ENCODE results near the gene OSTF1.
A peak's percentile ranks its signal among the peaks of the same experiment; 100 is the strongest.

Gene OSTF1

DNA sequence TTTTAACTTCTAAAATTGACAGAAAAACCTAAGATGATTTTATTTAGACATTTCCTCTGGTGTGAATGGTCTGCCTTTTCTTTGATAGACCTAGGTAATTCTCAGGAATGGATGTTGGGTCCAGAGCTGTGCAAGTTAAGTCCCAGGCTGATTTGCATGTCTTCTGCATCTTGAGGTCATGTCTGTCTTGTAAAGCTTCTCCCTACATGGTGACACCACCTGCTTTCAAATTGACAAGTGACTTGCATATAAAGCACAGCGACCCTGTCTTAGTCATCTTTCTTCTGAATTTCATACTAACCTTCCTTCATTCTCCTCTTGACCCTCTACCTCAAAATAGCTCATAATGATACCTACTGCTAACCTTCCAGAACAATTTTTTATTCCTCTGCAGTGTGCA is 29.2 kb downstream of the OSTF1 start:
- no peak for DNase-seq (ENCODE audit: low read depth in 4 of 4, low spot score in 1 of 4)

DNA sequence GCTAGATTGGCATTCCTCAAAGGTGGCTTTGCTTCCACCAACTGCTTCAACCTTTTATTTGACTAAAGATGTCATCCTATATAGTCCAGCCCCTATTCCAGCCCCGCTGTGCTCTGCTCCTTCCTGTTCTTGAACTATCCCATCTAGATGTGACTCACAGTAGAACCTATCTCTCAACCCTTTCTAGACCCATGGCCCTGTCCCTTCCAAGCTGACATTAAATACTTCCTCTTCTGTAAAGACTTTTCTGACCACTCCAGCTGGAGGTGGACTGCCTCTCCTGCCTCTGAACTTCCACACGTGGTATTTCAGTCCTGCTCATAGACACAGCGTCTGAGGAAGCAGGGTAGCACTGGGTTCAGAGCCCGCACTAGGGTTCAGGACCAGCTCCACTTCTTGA is 32.4 kb downstream of the OSTF1 start:
- DNase-seq (ENCODE audit: low read depth in 4 of 4, low spot score in 1 of 4): no peak

DNA sequence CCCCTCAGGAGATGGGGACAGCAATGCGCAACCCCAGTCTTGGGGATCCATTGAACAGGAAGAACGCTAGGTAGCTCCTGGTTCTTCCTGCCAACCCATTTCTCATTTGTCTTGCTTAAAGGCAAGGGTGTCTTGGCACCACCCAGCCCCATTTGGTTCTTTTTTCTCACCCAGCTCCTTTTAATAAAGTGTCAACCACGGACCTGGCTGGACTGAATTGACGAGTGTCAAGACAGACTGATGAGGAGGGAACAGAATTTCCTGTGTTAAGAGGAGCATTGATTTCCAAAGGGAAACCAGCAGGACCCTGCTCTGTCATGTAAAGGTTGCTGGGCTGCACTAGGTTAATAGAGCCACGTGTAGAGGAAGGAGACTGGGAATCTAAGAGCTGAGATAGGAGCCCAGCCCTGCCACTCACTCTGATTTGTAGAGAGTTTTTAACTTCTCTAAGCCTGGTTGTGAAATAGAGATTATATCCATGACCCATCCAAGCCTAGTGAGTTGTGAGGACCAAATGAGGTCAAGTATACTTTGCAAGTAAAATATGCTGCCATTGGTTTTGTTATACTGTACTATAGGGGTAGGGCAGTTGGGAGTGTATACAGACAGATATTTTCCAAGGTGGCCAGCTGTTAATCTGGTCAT is 33.7 kb downstream of the OSTF1 start:
- no peak for DNase-seq (ENCODE audit: low read depth in 4 of 4, low spot score in 1 of 4)

DNA sequence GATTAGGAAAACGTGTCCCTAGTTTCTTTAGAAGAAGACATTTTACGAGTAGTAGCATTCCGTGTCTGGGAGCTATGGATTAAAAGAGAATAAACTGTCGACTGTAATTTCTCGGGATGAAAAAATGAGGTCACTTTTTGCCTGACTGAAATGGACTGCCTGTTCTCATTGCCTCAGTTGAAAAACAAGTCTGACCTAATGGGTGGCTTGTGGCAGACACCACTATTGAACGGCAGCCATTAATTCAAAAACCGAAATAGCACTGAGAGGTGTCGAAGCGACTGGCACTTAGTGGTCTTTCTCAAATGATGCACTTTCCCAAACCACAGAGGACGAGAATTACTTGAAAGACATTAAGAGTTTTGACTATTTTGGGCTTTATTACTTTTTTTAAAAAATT is 35.4 kb downstream of the OSTF1 start:
- no peak for DNase-seq (ENCODE audit: low read depth in 4 of 4, low spot score in 1 of 4)

DNA sequence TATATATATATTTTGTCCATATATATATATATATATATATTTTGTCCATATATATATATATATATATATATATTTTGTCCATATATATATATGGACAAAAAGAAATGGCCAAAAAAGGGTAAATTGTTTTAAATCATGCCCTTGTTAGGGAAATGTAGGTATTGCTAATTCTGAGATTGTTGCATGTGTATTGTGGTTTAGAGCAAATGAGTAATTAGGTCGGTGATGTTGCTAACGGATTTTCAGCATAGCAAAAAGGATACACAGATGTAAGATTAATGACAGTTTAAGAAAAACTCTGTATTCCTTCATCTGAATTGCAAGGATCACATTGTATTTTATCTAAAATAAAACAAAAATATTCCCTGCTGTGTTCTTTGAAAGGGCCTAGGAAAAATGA is 40.2 kb downstream of the OSTF1 start:
- DNase-seq (ENCODE audit: low read depth in 4 of 4, low spot score in 1 of 4): no peak

DNA sequence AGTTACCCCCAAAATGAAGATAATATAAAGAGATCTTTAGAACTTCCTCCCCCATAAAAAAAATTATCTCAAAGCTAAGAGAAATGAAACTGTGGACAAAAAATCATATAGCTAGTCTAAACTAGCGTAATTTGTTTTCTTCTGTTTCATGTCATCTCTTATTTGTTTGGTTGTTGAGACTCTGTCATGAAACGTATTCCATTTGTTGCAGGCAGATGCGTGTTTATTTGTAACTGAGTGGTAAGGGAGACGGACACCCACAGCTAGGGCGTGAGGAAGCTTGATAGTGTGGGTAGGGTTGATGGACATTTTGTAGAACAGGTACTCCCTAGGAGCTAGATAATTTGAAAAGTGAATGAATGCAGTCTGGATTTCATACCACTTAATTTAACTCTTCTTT is 41.9 kb downstream of the OSTF1 start:
- DNase-seq (ENCODE audit: low read depth in 4 of 4, low spot score in 1 of 4): no peak

DNA sequence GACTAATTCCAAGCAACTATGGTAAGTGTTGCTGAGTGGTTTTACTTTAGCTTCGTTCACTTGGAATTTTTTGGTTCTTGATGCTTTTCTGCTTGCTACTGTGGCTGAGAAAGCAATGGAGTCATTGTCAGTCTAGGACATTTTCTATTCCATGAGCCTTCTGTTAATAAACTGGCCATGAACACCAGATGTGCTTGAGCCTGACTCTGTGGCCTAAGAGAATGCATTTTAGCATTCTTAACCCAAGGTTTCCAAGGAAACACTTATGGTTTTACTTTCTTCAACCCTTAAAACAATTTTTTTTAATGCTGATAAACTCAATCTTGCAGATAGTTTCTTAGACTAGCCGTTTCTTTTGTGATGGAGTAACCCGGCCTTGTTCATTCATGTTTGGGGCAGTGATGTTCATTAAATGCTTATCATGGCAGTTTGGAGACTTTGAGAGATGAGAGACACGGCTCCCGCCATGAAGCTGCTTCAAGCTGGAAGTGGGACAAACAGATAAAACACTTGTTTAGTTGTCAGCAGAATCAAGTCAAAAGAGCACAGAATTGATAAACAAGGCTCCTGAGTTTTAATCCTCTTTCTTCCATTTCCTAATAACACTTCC is 42.4 kb downstream of the OSTF1 start:
- DNase-seq (ENCODE audit: low read depth in 4 of 4, low spot score in 1 of 4): no peak

DNA sequence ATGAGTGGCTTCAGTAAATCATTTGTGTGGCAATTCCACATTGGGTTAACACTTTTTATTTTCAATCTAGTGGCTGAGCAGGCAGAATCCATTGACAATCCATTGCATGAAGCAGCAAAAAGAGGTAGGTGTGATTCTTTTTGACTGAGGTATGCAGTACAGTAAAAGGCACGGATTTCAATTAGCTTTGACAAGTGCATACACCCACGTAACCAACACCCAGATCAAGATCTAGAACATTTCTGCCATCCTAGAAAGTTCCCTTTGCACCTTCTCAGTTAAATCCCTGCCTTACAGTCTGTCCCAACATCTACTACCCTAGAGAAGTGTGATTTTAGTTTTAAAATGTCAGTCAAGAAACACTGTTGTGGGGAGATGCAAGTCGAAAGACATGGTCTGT is 43.4 kb downstream of the OSTF1 start:
- DNase-seq (ENCODE audit: low read depth in 4 of 4, low spot score in 1 of 4): no peak

DNA sequence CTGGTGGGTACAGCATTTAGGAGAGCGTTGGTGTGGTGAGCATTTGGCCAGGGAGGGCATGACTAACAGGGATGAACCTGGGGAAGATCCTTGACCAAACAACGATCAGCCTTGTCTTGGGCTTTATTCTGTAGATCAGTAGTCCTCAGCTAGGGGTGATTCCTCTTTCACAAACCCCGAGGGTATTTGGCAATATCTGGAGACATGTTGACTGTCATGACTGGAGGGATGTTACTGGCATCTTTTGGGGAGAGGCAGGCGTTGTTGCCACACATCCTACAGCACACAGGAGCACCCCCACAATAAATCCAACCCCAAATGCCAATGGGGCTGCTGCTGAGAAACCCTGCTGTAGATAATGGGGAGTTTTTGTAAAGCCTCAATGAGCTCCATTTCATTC is 43.9 kb downstream of the OSTF1 start:
- no peak for DNase-seq (ENCODE audit: low read depth in 4 of 4, low spot score in 1 of 4)

DNA sequence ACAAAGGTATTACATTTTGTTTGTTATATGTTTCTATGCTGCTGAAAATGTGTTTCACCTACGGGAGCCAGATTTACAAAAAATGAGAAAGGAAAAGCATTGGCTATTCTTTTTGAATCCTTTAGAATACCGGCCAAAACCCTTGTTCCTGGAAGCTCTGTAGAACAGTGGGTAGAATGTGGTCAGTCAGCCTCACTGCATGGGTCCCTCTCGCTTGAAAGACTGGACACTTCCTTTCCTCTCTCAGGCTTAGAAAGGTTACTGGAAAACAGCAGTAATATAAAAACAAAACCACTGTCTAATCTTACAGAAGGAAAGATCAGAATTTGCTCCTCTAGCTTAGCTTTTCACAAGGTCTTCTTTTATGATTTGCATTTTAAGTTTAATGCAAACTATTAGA is 45.1 kb downstream of the OSTF1 start:
- DNase-seq (ENCODE audit: low read depth in 4 of 4, low spot score in 1 of 4): no peak

DNA sequence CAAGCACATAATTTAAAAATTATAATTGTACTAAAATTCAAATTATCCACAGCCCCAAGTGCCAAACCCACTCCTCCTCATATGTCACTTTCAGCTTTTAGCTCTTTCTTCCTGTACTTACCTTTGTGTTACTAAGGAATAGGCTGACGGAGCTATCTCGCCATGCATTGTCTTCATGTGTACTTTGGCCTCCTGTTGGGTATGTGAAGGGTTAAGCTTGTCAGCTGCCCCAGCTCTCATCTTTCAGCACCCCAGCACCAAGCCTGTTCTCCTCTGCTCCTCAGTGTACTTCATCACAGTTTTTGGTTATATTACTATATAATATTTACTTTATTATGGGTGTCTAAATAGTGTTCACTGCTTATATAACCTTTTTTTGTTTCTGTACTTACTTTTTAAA is 46.2 kb downstream of the OSTF1 start:
- no peak for DNase-seq (ENCODE audit: low read depth in 4 of 4, low spot score in 1 of 4)

DNA sequence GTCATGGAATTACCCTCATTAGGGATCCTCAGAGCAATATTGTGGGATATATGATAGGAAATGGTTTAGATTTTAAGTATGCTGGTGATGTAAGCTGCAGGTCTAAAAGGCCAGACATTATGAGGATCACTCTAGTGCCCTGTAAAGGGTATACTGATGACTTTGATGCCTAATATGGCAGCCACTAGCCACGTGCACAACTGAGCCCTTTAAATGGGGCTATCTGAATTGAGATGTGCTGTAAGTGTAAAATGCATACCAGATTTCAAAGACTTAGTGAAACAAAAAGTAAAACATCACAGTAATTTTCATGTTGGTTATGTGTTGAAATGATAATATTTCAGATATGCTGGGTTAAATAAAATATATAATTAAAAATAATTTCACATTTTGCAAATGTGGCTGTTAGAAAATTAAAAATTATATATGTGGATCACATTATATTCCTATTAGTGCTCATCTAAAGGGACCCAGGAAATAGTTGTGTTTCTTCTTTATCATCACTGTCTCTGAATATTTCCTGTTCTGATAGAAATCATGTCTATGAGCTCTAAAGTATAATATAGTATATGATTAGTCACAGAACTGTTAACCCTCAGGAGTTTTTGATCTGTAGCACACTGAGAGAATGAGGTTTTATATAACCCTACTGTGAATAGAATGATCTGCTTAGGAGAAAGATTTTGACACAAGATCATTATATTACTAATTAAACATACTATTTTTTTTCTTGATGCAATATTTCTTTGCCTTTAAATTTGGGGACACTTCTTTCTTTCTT is 50.1 kb downstream of the OSTF1 start:
- no peak for DNase-seq (ENCODE audit: low read depth in 4 of 4, low spot score in 1 of 4)

DNA sequence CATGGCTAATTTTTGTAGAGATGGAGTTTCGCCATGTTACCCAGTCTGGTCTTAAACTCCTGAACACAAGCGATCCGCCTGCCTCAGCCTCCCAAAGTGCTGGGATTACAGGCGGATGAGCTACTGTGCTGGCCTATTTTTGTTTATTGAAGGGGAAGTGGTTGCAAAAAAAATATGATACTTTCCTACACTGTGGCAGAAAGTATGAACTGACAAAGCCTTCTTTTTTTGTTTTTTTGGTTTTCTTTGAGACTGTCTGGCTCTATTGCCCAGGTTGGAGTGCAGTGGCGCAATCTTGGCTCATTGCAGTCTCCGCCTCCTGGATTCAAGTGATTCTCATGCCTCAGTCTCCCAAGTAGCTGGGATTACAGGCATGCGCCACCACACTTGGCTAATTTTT is 50.9 kb downstream of the OSTF1 start:
- DNase-seq (ENCODE audit: low read depth in 4 of 4, low spot score in 1 of 4): no peak

DNA sequence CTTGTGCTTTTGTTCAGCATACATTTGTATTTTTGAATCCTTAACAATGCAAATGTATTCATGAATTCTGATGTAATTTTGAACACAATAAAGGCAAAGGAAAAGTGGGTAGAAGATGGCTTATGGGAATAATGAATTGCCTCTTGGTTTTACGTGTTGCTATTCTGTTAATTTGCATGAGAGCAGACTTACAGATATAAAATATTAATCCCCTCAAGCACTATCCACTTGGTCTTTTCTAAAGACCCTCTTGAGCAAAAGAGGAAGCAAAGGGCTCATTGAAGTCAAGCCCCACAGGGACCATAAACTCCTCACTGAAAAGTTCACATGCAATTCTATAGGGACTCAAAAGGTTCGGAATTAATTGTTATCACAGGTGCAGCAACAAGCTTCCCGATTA is 51.9 kb downstream of the OSTF1 start:
- DNase-seq (ENCODE audit: low read depth in 4 of 4, low spot score in 1 of 4): no peak

DNA sequence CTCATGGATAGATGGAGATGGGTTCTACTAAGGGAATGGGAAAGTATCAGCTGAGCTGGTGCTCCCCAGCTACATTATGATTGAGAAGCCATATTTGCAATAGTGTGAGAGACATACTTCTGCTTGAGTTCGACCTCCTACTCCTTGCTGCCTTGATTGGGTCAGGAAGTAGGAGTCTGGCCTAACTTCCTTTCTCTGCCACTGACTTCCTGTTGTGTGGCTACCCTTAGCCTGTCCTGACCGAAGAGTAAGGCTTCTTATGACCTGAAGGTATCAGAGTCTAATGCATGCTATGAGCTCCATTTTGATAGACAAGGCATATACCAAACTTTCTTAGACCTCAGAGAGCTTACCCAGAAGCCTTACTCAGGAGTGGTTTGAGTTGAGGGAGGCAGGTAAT is 53.9 kb downstream of the OSTF1 start:
- no peak for DNase-seq (ENCODE audit: low read depth in 4 of 4, low spot score in 1 of 4)

DNA sequence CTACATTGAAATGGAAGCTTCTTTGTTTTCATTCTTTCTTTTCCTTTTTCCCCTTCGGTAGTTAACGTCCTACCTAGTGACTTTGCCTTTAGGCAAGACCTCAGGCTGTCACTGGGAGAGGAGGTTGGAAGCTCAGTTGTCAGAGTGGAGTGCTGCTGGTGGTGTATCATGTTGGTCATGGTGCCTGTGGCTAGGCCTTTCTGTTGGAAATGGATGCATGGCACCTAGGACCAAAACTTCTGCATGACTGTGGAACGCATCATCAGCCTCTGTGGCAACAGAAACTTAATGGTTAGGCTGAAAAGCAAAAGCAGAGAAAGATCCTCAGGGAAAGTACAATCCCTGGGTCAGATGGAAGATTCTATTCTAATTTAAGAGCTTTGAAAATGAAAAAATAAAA is 57.9 kb downstream of the OSTF1 start:
- DNase-seq (ENCODE audit: low read depth in 4 of 4, low spot score in 1 of 4): no peak

DNA sequence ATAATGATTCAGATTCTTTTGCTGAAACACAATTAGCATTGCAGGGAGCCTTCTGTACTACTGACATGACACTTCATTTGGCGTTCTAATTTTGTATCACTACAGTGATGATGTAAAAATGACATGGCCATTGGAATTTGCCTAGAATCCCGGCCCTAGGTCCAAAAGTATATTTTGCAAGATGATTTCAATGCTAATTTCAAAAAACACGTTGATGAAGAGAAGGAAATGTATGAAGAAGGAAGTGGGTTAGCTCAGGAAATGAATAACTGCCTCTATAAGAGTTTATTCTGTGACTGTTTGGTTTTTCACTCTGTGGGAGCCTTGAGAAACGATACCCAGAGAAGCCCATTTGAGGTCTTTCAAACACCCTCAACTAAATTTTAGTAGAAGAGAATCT is 59.3 kb downstream of the OSTF1 start:
- DNase-seq (ENCODE audit: low read depth in 4 of 4, low spot score in 1 of 4): no peak

DNA sequence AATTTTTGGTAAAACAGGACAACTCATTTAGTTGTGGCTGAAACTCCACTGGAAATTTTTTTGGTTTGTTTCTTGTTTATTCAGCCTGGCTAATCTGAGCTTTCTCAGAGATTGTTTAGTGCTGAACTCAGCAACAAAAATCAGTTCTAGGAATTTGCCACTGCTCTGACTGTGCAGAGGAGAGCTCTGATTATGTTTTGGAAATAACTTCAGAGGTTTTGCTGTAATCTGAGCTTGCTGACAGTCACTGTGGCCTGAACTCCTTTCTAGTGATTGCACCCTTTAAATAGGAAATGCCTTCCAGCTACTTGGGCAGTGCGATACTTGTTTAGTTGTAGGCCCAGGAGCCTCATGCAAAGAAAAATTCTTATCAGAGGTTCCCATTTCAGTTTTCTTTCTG is 60.2 kb downstream of the OSTF1 start:
- no peak for DNase-seq (ENCODE audit: low read depth in 4 of 4, low spot score in 1 of 4)

DNA sequence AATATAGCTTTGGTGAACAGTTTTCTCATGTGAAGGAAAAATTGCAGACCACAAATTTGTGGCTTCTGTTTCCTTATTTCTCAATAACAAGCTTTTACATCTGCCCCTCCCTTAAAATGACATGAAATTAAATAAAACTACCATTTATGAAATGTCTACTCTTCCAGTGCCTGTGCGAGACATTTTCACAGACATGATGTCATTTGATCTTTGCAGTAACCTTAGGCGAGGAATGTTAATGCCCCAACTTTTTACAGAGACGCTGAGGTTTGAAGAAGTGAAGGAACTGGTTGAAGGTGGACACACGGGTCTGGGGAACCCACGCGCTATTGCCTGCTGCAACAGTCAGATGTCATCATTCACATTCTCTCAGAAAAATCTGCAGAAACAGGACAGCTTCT is 61.5 kb downstream of the OSTF1 start:
- DNase-seq (ENCODE audit: low read depth in 4 of 4, low spot score in 1 of 4): no peak

DNA sequence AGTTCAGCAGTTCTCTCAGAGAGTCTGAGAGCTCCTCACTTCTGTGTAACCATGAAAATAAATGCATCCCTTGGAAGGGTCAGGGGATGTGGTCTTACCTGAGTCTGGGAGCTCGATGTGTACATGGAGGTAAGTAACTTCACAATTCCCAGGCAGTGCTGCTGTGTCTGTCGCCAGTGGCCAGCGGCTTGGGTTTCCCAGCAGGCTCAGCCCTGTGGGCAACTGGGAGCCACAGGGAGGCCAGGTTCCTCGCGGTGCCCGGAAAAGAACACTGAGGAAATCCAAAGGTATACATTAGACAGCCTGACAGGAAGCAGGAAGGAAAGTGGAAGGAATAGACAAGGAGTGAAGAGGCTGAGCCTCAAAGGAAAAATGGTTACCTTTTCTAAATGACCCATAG is 62.2 kb downstream of the OSTF1 start:
- no peak for DNase-seq (ENCODE audit: low read depth in 4 of 4, low spot score in 1 of 4)

DNA sequence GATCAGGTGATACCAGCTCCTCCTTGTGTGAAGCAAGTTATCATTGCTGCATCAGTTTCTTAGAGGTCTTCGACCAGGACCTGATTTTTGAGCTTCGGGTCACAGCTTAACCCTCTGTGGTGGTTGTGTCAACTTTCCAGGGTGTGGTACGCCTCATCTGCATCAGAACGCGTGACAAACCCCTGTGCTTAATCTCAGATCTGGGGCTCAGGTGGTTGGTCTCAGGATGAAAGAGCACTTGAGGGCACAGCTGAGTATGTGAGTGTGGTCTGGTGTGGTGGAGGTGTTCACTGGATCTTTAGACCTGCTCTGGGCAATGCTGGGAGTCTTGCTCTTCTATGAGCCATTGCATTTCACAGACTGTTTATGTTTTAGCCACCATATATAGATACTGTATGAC is 64.1 kb downstream of the OSTF1 start:
- peak in 1 of 4 experiments; percentile 32 for DNase-seq (ENCODE audit: low read depth in 4 of 4, low spot score in 1 of 4)

DNA sequence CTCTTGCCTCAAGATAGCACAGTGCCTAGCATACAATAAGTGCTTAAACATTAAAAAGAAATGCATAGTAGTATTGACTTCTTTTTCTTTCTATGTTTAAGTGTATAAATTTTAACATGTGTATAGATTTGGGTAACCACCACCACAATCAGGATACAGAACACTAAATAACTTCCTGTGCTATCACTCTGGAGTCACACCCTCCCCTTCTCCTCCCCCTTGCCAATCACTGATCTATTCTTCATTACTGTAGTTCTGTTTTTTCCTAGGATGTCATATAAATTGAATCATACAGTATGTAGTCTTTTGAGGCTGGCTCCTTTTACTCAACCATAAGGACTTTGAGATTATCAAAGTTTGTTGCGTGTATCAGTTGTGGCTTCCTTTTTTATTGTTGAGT is 68.5 kb downstream of the OSTF1 start:
- no peak for DNase-seq (ENCODE audit: low read depth in 4 of 4, low spot score in 1 of 4)
